ENCODE data around the gene RPRD1A.

GRCh38 chr18:36089001-36089400, 21.6 kb upstream of the RPRD1A start:
- TF ChIP-seq CTCF (IDR thresholded peaks at IDR 0.05) (no peak), POLR2A (IDR thresholded peaks at IDR 0.05) (no peak)

Measured in uterus (tissue), 2 donors.